GM21515 (cell line): ENCODE data around the gene MYLK.
"Not testable (repeated sequence)": the region's sequence is repeated elsewhere in the genome, so short reads cannot be mapped to it uniquely, and the experiment has no call there.

ENCODE experiments used
- ATAC-seq: cut with Tn5 transposase; IDR thresholded peaks from one replicate; pipeline ENCODE4 v1.9.1; 2021; ENCODE audit not compliant: unreplicated experiment

The MYLK gene

GRCh38 chr3:123705488-123706285, 178.4 kb downstream of the MYLK start:
- no peak for ATAC-seq

GRCh38 chr3:123703663-123704062, 180.5 kb downstream of the MYLK start:
- ATAC-seq: not testable (repeated sequence)

GRCh38 chr3:123702720-123703119, 181.4 kb downstream of the MYLK start:
- ATAC-seq: no peak

- not testable (repeated sequence) for ATAC-seq
Measured at GRCh38 chr3:123702057-123702456, 182.1 kb downstream of the MYLK start.

- no peak for ATAC-seq
Measured at GRCh38 chr3:123700791-123701722, 183.1 kb downstream of the MYLK start.

- ATAC-seq: no peak
Measured at GRCh38 chr3:123698813-123699212, 185.3 kb downstream of the MYLK start.

- no peak for ATAC-seq
Measured at GRCh38 chr3:123696808-123697207, 187.3 kb downstream of the MYLK start.

GRCh38 chr3:123695731-123696640, 188.1 kb downstream of the MYLK start:
- ATAC-seq: no peak

- ATAC-seq: no peak
Measured at GRCh38 chr3:123695152-123695551, 189.0 kb downstream of the MYLK start.

- ATAC-seq: no peak
Measured at GRCh38 chr3:123694366-123695087, 189.6 kb downstream of the MYLK start.

GRCh38 chr3:123693584-123694190, 190.4 kb downstream of the MYLK start:
- no peak for ATAC-seq

- ATAC-seq: no peak
Measured at GRCh38 chr3:123692671-123693070, 191.5 kb downstream of the MYLK start.

- ATAC-seq: no peak
Measured at GRCh38 chr3:123692041-123692440, 192.1 kb downstream of the MYLK start.

- no peak for ATAC-seq
Measured at GRCh38 chr3:123689831-123690230, 194.3 kb downstream of the MYLK start.

- no peak for ATAC-seq
Measured at GRCh38 chr3:123688241-123688747, 195.8 kb downstream of the MYLK start.

- ATAC-seq: no peak
Measured at GRCh38 chr3:123687286-123687685, 196.8 kb downstream of the MYLK start.

GRCh38 chr3:123686251-123686650, 197.9 kb downstream of the MYLK start:
- no peak for ATAC-seq

GRCh38 chr3:123685780-123686179, 198.4 kb downstream of the MYLK start:
- ATAC-seq: no peak

- ATAC-seq: no peak
Measured at GRCh38 chr3:123684636-123685035, 199.5 kb downstream of the MYLK start.

GRCh38 chr3:123684209-123684608, 199.9 kb downstream of the MYLK start:
- ATAC-seq: no peak
